ENCODE measurements around the gene KLF16.

- TF ChIP-seq POLR2AphosphoS5 (IDR thresholded peaks at IDR 0.05; ENCODE audit: low read length) (no peak), ATF2 (IDR thresholded peaks at IDR 0.05; ENCODE audit: low read length) (no peak), NRF1 (conservative IDR thresholded peaks at IDR 0.05; ENCODE audit: low read depth, low read length) (no peak), ETV6 (conservative IDR thresholded peaks at IDR 0.05 in 1 of 2, IDR thresholded peaks at IDR 0.05 in 1 of 2; ENCODE audit: borderline replicate concordance in 1 of 2, low read depth in 1 of 2) (no peak), CTCF (IDR thresholded peaks at IDR 0.05 in 2 of 3, conservative IDR thresholded peaks at IDR 0.05 in 1 of 3; ENCODE audit: control insufficient read depth in 2 of 3, extremely low read depth in 1 of 3, insufficient read depth in 1 of 3, low read depth in 3 of 3, low read length in 3 of 3) (no peak), BRCA1 (IDR thresholded peaks at IDR 0.05; ENCODE audit: low read depth, low read length) (no peak)
- TF ChIP-seq, protein P1, sequence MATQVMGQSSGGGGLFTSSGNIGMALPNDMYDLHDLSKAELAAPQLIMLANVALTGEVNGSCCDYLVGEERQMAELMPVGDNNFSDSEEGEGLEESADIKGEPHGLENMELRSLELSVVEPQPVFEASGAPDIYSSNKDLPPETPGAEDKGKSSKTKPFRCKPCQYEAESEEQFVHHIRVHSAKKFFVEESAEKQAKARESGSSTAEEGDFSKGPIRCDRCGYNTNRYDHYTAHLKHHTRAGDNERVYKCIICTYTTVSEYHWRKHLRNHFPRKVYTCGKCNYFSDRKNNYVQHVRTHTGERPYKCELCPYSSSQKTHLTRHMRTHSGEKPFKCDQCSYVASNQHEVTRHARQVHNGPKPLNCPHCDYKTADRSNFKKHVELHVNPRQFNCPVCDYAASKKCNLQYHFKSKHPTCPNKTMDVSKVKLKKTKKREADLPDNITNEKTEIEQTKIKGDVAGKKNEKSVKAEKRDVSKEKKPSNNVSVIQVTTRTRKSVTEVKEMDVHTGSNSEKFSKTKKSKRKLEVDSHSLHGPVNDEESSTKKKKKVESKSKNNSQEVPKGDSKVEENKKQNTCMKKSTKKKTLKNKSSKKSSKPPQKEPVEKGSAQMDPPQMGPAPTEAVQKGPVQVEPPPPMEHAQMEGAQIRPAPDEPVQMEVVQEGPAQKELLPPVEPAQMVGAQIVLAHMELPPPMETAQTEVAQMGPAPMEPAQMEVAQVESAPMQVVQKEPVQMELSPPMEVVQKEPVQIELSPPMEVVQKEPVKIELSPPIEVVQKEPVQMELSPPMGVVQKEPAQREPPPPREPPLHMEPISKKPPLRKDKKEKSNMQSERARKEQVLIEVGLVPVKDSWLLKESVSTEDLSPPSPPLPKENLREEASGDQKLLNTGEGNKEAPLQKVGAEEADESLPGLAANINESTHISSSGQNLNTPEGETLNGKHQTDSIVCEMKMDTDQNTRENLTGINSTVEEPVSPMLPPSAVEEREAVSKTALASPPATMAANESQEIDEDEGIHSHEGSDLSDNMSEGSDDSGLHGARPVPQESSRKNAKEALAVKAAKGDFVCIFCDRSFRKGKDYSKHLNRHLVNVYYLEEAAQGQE (IDR thresholded peaks at IDR 0.05; ENCODE audit: low read depth, low read length) = no peak
- TF ChIP-seq, protein P2, sequence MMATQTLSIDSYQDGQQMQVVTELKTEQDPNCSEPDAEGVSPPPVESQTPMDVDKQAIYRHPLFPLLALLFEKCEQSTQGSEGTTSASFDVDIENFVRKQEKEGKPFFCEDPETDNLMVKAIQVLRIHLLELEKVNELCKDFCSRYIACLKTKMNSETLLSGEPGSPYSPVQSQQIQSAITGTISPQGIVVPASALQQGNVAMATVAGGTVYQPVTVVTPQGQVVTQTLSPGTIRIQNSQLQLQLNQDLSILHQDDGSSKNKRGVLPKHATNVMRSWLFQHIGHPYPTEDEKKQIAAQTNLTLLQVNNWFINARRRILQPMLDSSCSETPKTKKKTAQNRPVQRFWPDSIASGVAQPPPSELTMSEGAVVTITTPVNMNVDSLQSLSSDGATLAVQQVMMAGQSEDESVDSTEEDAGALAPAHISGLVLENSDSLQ (IDR thresholded peaks at IDR 0.05) = no peak
- TF ChIP-seq, protein P3, sequence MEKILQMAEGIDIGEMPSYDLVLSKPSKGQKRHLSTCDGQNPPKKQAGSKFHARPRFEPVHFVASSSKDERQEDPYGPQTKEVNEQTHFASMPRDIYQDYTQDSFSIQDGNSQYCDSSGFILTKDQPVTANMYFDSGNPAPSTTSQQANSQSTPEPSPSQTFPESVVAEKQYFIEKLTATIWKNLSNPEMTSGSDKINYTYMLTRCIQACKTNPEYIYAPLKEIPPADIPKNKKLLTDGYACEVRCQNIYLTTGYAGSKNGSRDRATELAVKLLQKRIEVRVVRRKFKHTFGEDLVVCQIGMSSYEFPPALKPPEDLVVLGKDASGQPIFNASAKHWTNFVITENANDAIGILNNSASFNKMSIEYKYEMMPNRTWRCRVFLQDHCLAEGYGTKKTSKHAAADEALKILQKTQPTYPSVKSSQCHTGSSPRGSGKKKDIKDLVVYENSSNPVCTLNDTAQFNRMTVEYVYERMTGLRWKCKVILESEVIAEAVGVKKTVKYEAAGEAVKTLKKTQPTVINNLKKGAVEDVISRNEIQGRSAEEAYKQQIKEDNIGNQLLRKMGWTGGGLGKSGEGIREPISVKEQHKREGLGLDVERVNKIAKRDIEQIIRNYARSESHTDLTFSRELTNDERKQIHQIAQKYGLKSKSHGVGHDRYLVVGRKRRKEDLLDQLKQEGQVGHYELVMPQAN (conservative IDR thresholded peaks at IDR 0.05) = no peak
These were observed 17.4 kb upstream of the KLF16 start for GRCh38 chr19:1880611-1881392.
